ENCODE measurements around the gene APLP1.

- TF ChIP-seq, protein P1, sequence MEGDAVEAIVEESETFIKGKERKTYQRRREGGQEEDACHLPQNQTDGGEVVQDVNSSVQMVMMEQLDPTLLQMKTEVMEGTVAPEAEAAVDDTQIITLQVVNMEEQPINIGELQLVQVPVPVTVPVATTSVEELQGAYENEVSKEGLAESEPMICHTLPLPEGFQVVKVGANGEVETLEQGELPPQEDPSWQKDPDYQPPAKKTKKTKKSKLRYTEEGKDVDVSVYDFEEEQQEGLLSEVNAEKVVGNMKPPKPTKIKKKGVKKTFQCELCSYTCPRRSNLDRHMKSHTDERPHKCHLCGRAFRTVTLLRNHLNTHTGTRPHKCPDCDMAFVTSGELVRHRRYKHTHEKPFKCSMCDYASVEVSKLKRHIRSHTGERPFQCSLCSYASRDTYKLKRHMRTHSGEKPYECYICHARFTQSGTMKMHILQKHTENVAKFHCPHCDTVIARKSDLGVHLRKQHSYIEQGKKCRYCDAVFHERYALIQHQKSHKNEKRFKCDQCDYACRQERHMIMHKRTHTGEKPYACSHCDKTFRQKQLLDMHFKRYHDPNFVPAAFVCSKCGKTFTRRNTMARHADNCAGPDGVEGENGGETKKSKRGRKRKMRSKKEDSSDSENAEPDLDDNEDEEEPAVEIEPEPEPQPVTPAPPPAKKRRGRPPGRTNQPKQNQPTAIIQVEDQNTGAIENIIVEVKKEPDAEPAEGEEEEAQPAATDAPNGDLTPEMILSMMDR (IDR thresholded peaks at IDR 0.05; ENCODE audit: low read length) = no peak
- no peak for TF ChIP-seq EZH2 (optimal IDR thresholded peaks at IDR 0.05; ENCODE audit: low read depth, low read length)
Measured at GRCh38 chr19:35874392-35874930, 6.1 kb downstream of the APLP1 start.
